Measurements from ENCODE around the gene SFRP5. TPM values are rescaled to one million over a fixed set of nuclear protein-coding genes. Genes with fewer than 3 reads are reported as not detected.

SFRP5 gene
- total and polyA plus RNA-seq, 9 donors: 0.18 to 3.0 (median 0.41) TPM; not detected in 2

DNA sequence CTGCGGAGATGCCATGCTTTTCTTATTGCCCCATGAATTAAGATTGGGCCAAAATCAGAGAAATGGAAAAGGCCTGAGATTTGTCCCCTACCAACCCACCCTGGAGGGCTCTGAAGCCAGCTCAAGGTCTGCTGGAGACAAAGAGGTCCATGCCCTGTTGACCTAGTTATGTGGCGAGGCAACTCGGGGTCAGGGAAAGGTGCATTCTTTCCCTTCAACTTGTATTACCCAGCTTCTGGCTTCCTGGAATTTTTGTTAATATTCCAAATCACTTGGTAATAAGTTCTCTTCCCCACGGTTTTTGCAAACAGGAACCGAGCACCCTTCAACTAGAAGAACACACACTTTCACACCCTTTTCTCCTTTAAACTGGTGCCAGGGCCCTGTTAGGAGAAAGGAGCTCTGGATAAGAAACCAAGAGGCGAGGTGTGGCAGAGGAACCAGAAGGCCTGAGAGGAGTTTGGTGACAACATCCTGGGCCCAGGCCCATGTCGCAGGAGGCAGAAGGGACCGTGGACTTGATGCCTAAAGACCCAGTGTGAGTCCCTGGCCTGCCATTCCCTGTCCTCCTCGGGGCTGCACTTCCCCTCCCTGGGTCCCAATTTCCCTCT is 12.5 kb upstream of the SFRP5 start:
- no peaks in the 10 kb centered on the region for H3K9me3 ChIP-seq
- H3K27me3 ChIP-seq: no peaks in the 10 kb centered on the region
- H3K4me1 ChIP-seq (ENCODE audit: insufficient read depth): peaks cover 6% of the 10 kb centered on the region

GRCh38 chr10:97782455-97783228 is 10.8 kb upstream of the SFRP5 start:
- Histone ChIP-seq H3K4me1 (ENCODE audit: insufficient read depth) (peaks cover 6% of the 10 kb centered on the region), H3K27ac (no peak overlapping the region), H3K36me3 (no peaks in the 10 kb centered on the region), H3K9me3 (no peaks in the 10 kb centered on the region), H3K4me3 (no peak overlapping the region), H3K27me3 (no peaks in the 10 kb centered on the region)
- DNase-seq: no peak
- 71 to 78% (median 72%) methylated on average over 11 of the region's 11 CpGs for WGBS, 3 donors
- intact Hi-C loops (cut with DNase I): no loop called here
- TF ChIP-seq POLR2A (IDR thresholded peaks at IDR 0.05) (no peak), CTCF (IDR thresholded peaks at IDR 0.05) (no peak), EP300 (IDR thresholded peaks at IDR 0.05) (no peak)

More for the DNA sequence above, 12.5 kb upstream of the SFRP5 start:
- no peak overlapping the region for H3K27ac ChIP-seq
- TF ChIP-seq EP300 (IDR thresholded peaks at IDR 0.05) (no peak), POLR2A (IDR thresholded peaks at IDR 0.05) (no peak), CTCF (IDR thresholded peaks at IDR 0.05) (no peak)
- no peak for DNase-seq
- intact Hi-C loops (cut with DNase I): no loop called here
- 75 to 80% (median 79%) methylated on average over 9 of the region's 9 CpGs for WGBS, 3 donors
- H3K4me3 ChIP-seq: no peak overlapping the region
- H3K36me3 ChIP-seq: no peaks in the 10 kb centered on the region

- intact Hi-C loops (cut with DNase I): no loop called here
These were observed 10.0 kb upstream of the SFRP5 start for GRCh38 chr10:97781618-97782331.

More at GRCh38 chr10:97781618-97782331, 10.0 kb upstream of the SFRP5 start:
- Histone ChIP-seq H3K27ac (no peak overlapping the region), H3K4me1 (ENCODE audit: insufficient read depth) (peaks cover 6% of the 10 kb centered on the region), H3K27me3 (no peaks in the 10 kb centered on the region), H3K36me3 (no peaks in the 10 kb centered on the region), H3K4me3 (no peak overlapping the region), H3K9me3 (no peaks in the 10 kb centered on the region)
- no peak for DNase-seq
- 71 to 75% (median 73%) methylated on average over 14 of the region's 14 CpGs for WGBS, 3 donors
- TF ChIP-seq EP300 (IDR thresholded peaks at IDR 0.05): no peak
- no peak for TF ChIP-seq POLR2A (IDR thresholded peaks at IDR 0.05)
- TF ChIP-seq CTCF (IDR thresholded peaks at IDR 0.05): no peak

Data from ovary (tissue), 9 donors.